Chondrocyte (in vitro differentiated cells): ENCODE measurements around the gene WFDC12. TPM values are rescaled to one million over a fixed set of nuclear protein-coding genes. Genes with fewer than 3 reads are reported as not detected.

Experiments
- DNase-seq: peaks from one replicate; pipeline ENCODE4 v3.0.0; 2021; ENCODE audit warnings: mixed read lengths, low spot score
- H3K27ac Mint-ChIP-seq: one replicate; pipeline ENCODE4 v1.8.0; 2021; ENCODE audit warnings: mild to moderate bottlenecking, moderate library complexity, mixed read lengths; ENCODE audit not compliant: unreplicated experiment
- H3K27me3 Mint-ChIP-seq: 2 replicates; pipeline ENCODE4 v1.8.0; 2021; ENCODE audit warnings: low read depth, mixed read lengths
- H3K36me3 Mint-ChIP-seq: 2 replicates; pipeline ENCODE4 v1.8.0; 2021; ENCODE audit warnings: low read depth, mixed read lengths
- H3K4me1 Mint-ChIP-seq: 2 replicates; pipeline ENCODE4 v1.8.0; 2021; ENCODE audit warnings: low read depth, mild to moderate bottlenecking, mixed read lengths
- H3K4me3 Mint-ChIP-seq: one replicate; pipeline ENCODE4 v1.8.0; 2021; ENCODE audit warnings: mild to moderate bottlenecking, moderate library complexity, mixed read lengths; ENCODE audit not compliant: unreplicated experiment
- H3K9me3 Mint-ChIP-seq: 2 replicates; pipeline ENCODE4 v1.8.0; 2021; ENCODE audit warnings: low read depth, mixed read lengths
- total RNA-seq: library from RNA; stranded (reverse); gene quantifications from 3 replicates; pipeline ENCODE4 v1.2.1, GENCODE V29; 2021
- TF ChIP-seq, protein P1 (sequence below): fragments of 200-600 bp; sonication (generic); IDR thresholded peaks from 2 replicates; pipeline ENCODE4 v1.5.0; 2021; ENCODE audit warnings: antibody characterized with exemption, mild to moderate bottlenecking, moderate library complexity

Gene WFDC12
- total RNA-seq, 1 donor from 2014 or later, result not detected

GRCh38 chr20:45111799-45112471 is 12.3 kb downstream of the WFDC12 start:
- Mint-ChIP-seq H3K4me3 (no peak overlapping the region), H3K27me3 (peaks cover 19% of the 10 kb centered on the region), H3K36me3 (no peaks in the 10 kb centered on the region), H3K4me1 (no peaks in the 10 kb centered on the region), H3K9me3 (no peaks in the 10 kb centered on the region), H3K27ac (no peak overlapping the region)
- TF ChIP-seq, protein P1, sequence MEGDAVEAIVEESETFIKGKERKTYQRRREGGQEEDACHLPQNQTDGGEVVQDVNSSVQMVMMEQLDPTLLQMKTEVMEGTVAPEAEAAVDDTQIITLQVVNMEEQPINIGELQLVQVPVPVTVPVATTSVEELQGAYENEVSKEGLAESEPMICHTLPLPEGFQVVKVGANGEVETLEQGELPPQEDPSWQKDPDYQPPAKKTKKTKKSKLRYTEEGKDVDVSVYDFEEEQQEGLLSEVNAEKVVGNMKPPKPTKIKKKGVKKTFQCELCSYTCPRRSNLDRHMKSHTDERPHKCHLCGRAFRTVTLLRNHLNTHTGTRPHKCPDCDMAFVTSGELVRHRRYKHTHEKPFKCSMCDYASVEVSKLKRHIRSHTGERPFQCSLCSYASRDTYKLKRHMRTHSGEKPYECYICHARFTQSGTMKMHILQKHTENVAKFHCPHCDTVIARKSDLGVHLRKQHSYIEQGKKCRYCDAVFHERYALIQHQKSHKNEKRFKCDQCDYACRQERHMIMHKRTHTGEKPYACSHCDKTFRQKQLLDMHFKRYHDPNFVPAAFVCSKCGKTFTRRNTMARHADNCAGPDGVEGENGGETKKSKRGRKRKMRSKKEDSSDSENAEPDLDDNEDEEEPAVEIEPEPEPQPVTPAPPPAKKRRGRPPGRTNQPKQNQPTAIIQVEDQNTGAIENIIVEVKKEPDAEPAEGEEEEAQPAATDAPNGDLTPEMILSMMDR, result peak; percentile 82
- DNase-seq, result no peak

DNA sequence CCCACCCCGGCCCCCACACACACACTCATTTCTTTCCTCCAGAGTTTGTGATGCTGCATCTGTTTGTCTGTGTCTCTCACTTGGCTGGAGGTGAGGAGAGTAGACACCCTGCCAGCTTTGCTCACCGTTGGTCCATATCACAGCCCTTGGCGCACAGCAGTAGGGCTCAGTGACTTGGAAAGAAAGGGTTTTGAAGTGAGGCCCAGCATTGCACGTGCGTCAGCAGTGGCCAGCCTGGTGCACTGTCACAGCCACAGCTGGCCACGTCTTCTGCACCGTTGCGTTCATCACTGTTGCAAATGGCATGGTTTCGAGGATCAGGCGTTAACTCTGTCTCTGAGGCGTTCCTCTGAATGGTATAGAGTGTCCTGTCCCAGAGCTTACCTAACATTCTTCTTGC is 13.0 kb downstream of the WFDC12 start:
- no peak overlapping the region for H3K27ac Mint-ChIP-seq
- peaks cover 16% of the 10 kb centered on the region for H3K27me3 Mint-ChIP-seq
- H3K9me3 Mint-ChIP-seq, result no peaks in the 10 kb centered on the region
- H3K4me1 Mint-ChIP-seq, result no peaks in the 10 kb centered on the region
- no peak overlapping the region for H3K4me3 Mint-ChIP-seq
- TF ChIP-seq, protein P1, result no peak
- no peak for DNase-seq
- H3K36me3 Mint-ChIP-seq, result no peaks in the 10 kb centered on the region

GRCh38 chr20:45110301-45110700 is 14.0 kb downstream of the WFDC12 start:
- H3K4me3 Mint-ChIP-seq, result no peak overlapping the region
- H3K27ac Mint-ChIP-seq, result no peak overlapping the region
- no peaks in the 10 kb centered on the region for H3K9me3 Mint-ChIP-seq
- peaks cover 16% of the 10 kb centered on the region for H3K27me3 Mint-ChIP-seq
- DNase-seq, result no peak
- no peaks in the 10 kb centered on the region for H3K36me3 Mint-ChIP-seq
- peaks cover under 1% of the 10 kb centered on the region for H3K4me1 Mint-ChIP-seq
- TF ChIP-seq, protein P1, result no peak

- DNase-seq, result no peak
- TF ChIP-seq, protein P1, result no peak
- Mint-ChIP-seq H3K36me3 (no peaks in the 10 kb centered on the region), H3K4me1 (peaks cover 7% of the 10 kb centered on the region), H3K4me3 (no peak overlapping the region), H3K9me3 (no peaks in the 10 kb centered on the region), H3K27ac (no peak overlapping the region), H3K27me3 (peaks cover 9% of the 10 kb centered on the region)
Measured at GRCh38 chr20:45109634-45110033, 14.6 kb downstream of the WFDC12 start.

DNA sequence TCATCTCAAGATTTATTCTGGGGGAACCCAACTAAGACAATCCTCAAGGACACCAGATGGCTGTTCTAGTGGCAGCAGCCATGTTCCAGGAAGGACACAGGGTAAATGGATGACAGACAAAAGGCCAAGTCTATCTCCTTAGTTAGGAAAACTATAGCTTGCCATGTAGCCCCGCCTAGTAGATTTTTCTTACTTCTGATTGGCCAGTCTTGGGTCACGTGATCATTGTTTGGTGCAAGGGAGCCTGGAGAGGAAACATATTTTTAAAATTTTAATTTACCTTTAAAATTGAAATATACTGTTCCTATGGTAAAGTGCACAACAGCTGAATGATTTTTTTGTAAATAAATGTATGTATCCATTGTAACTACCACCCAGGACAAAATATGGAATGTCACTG is 18.9 kb downstream of the WFDC12 start:
- no peak for DNase-seq
- no peaks in the 10 kb centered on the region for H3K9me3 Mint-ChIP-seq
- TF ChIP-seq, protein P1, result no peak
- peak overlapping the region; percentile 76 for H3K27ac Mint-ChIP-seq
- peaks cover 17% of the 10 kb centered on the region for H3K4me1 Mint-ChIP-seq
- no peaks in the 10 kb centered on the region for H3K36me3 Mint-ChIP-seq
- H3K27me3 Mint-ChIP-seq, result peaks cover 5% of the 10 kb centered on the region
- H3K4me3 Mint-ChIP-seq, result no peak overlapping the region
